Measurements from ENCODE around the gene SLC9A8. TPM values are rescaled to one million over a fixed set of nuclear protein-coding genes. Genes with fewer than 3 reads are reported as not detected.

SLC9A8 gene
- total and polyA plus RNA-seq, 2 donors (not counting 1 experiment from before 2014, with no cell fraction given), result 17.8 to 29.7 TPM

GRCh38 chr20:49853640-49854039 is 41.0 kb downstream of the SLC9A8 start:
- ChIA-PET POLR2A (no interaction called here), CTCF (no interaction called here)
- H3K9me3 Mint-ChIP-seq (ENCODE audit: insufficient read depth), result no peaks in the 10 kb centered on the region
- 100% methylated on average over 5 of the region's 5 CpGs for WGBS (ENCODE audit: insufficient coverage)
- peaks cover 4% of the 10 kb centered on the region for H3K4me1 Mint-ChIP-seq
- Histone ChIP-seq H3K4me1 (ENCODE audit: control insufficient read depth in 2 of 2, insufficient read depth in 2 of 2, low read length in 2 of 2) (no peaks in the 10 kb centered on the region), H3K27me3 (replicated peaks in 1 of 4; ENCODE audit: control extremely low read depth in 1 of 4, control insufficient read depth in 3 of 4, insufficient read depth in 4 of 4, low read length in 3 of 4) (no peaks in the 10 kb centered on the region), H4K20me1 (ENCODE audit: control insufficient read depth, insufficient read depth, low read length, poor library complexity, severe bottlenecking) (no peaks in the 10 kb centered on the region), H3K27ac (ENCODE audit: low read length in 2 of 2) (no peak overlapping the region), H3K79me2 (ENCODE audit: control insufficient read depth, insufficient read depth, low read length) (no peaks in the 10 kb centered on the region), H3K4me2 (replicated peaks; ENCODE audit: low read depth, low read length, poor library complexity, severe bottlenecking) (no peak overlapping the region), H2AFZ (ENCODE audit: insufficient read depth, low read depth, low read length, poor library complexity, severe bottlenecking) (no peak overlapping the region), H3K36me3 (replicated peaks in 1 of 2; ENCODE audit: control extremely low read depth in 1 of 2, control insufficient read depth in 1 of 2, extremely low read depth in 1 of 2, insufficient read depth in 2 of 2, low read length in 1 of 2) (peaks cover 5 to 62% of the 10 kb centered on the region in 2 experiments), H3K4me3 (ENCODE audit: control extremely low read depth in 1 of 5, extremely low read depth in 1 of 5, insufficient read depth in 1 of 5, low read depth in 2 of 5, low read length in 4 of 5) (no peak overlapping the region), H3K9ac (ENCODE audit: low read length) (no peak overlapping the region), H3K9me3 (ENCODE audit: control extremely low read depth in 1 of 3, control insufficient read depth in 2 of 3, insufficient read depth in 1 of 3, low read length in 2 of 3) (no peaks in the 10 kb centered on the region)
- intact Hi-C loops (cut with micrococcal nuclease), result no loop called here
- TF ChIP-seq EZH2 (IDR thresholded peaks at IDR 0.05; ENCODE audit: borderline replicate concordance, insufficient read depth, low read depth, low read length, poor library complexity, severe bottlenecking) (no peak), CTCF (IDR thresholded peaks at IDR 0.05) (no peak)
- no peak overlapping the region for H3K27ac Mint-ChIP-seq
- ATAC-seq (ENCODE audit: low read depth) (no peak), DNase-seq (no peak)
- H3K27me3 Mint-ChIP-seq, result no peaks in the 10 kb centered on the region
- no peak overlapping the region for H3K4me3 Mint-ChIP-seq

- Histone ChIP-seq H2AFZ (ENCODE audit: insufficient read depth, low read depth, low read length, poor library complexity, severe bottlenecking) (no peak overlapping the region), H3K9me3 (ENCODE audit: control extremely low read depth in 1 of 3, control insufficient read depth in 2 of 3, insufficient read depth in 1 of 3, low read length in 2 of 3) (no peaks in the 10 kb centered on the region), H3K9ac (ENCODE audit: low read length) (no peak overlapping the region), H3K79me2 (ENCODE audit: control insufficient read depth, insufficient read depth, low read length) (no peaks in the 10 kb centered on the region), H3K4me3 (ENCODE audit: control extremely low read depth in 1 of 5, extremely low read depth in 1 of 5, insufficient read depth in 1 of 5, low read depth in 2 of 5, low read length in 4 of 5) (no peak overlapping the region), H3K4me1 (ENCODE audit: control insufficient read depth in 2 of 2, insufficient read depth in 2 of 2, low read length in 2 of 2) (no peaks in the 10 kb centered on the region), H3K36me3 (replicated peaks in 1 of 2; ENCODE audit: control extremely low read depth in 1 of 2, control insufficient read depth in 1 of 2, extremely low read depth in 1 of 2, insufficient read depth in 2 of 2, low read length in 1 of 2) (peaks cover 5 to 61% of the 10 kb centered on the region in 2 experiments), H3K27me3 (replicated peaks in 1 of 4; ENCODE audit: control extremely low read depth in 1 of 4, control insufficient read depth in 3 of 4, insufficient read depth in 4 of 4, low read length in 3 of 4) (no peaks in the 10 kb centered on the region), H3K27ac (ENCODE audit: low read length in 2 of 2) (no peak overlapping the region), H4K20me1 (ENCODE audit: control insufficient read depth, insufficient read depth, low read length, poor library complexity, severe bottlenecking) (no peaks in the 10 kb centered on the region), H3K4me2 (replicated peaks; ENCODE audit: low read depth, low read length, poor library complexity, severe bottlenecking) (no peak overlapping the region)
- H3K4me1 Mint-ChIP-seq, result peaks cover 4% of the 10 kb centered on the region
- H3K9me3 Mint-ChIP-seq (ENCODE audit: insufficient read depth), result no peaks in the 10 kb centered on the region
- intact Hi-C loops (cut with micrococcal nuclease), result no loop called here
- H3K27ac Mint-ChIP-seq, result no peak overlapping the region
- WGBS (ENCODE audit: insufficient coverage), result 100% methylated on average over 6 of the region's 10 CpGs
- ChIA-PET CTCF (no interaction called here), POLR2A (no interaction called here)
- ATAC-seq (ENCODE audit: low read depth) (no peak), DNase-seq (no peak)
- no peak for TF ChIP-seq EZH2 (IDR thresholded peaks at IDR 0.05; ENCODE audit: borderline replicate concordance, insufficient read depth, low read depth, low read length, poor library complexity, severe bottlenecking)
- TF ChIP-seq CTCF (IDR thresholded peaks at IDR 0.05), result no peak
- H3K4me3 Mint-ChIP-seq, result no peak overlapping the region
- H3K27me3 Mint-ChIP-seq, result no peaks in the 10 kb centered on the region
Measured at GRCh38 chr20:49854190-49854875, 41.7 kb downstream of the SLC9A8 start.

All from B cell (primary cell).